HG02973 (cell line): ENCODE data around the gene HMGN3.
"Not testable (repeated sequence)": the region's sequence is repeated elsewhere in the genome, so short reads cannot be mapped to it uniquely, and the experiment has no call there.

Experiments used
- ATAC-seq: cut with Tn5 transposase; IDR thresholded peaks from one replicate; pipeline ENCODE4 v1.9.1; 2021; ENCODE audit warnings: moderate library complexity; ENCODE audit not compliant: unreplicated experiment

Gene HMGN3

DNA sequence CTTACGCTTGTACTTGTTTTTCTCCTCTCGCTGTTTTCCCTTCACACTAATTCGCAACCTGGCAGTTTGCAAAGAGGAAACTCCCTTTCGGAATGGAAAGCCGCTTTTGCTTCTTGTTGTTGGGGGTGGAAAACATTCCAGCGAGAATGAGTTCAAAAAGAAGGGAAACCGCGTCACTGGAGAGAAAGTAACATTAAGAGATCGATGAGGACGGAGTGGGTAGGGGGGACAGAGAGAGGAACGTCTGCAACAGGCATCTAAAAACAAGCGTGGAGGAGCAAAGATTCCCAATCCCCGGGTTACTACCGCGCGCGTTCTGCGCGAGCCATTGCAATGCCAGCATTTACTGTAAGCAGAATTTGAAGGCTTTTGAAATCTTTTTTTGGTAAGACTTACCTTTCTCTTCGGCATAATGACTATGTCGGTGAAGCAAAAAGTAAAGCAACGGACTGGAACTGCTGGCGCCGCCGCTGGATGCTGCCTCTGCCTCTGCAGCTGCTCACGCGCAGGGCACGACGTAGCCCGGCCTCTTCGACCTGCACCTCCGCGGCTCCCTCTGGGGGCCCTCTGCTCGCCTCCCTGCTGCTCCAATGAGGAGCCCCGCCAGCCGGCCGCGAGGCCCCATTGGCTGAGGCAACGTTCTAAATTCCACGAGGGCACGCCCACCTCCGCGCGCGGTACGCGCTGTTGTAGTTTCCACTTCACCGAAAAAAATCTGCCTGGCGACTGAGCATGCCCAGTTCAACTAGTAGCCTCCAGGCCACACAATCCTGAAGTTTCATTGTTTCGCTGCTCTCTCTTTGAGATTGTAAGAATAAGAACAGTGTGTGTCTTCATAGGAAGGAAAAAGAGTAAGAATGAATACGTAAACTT, at the start of gene HMGN3:
TSS of gene HMGN3 (minus strand) at position 533 of the 873 bp plus-strand sequence.
- ATAC-seq, result peak; percentile 91

DNA sequence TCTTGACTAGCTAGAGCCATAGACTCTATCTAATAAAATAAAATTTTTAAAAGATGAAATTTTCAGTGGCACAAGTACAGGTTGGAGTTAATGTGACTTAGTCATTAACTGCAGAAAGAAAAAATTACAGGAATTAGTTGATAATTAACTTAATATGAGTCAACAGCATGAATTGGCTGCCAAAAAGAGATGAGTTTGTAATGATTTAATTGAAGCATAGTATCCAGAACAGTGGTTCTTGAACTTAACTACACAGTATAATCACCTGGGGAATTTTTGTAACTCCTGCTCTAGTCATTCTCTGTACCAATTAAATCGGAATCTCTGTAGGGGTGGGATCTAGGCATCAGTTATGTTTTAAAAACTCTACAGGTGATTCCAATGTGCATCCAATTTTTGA, 46.3 kb upstream of the HMGN3 start:
- no peak for ATAC-seq

DNA sequence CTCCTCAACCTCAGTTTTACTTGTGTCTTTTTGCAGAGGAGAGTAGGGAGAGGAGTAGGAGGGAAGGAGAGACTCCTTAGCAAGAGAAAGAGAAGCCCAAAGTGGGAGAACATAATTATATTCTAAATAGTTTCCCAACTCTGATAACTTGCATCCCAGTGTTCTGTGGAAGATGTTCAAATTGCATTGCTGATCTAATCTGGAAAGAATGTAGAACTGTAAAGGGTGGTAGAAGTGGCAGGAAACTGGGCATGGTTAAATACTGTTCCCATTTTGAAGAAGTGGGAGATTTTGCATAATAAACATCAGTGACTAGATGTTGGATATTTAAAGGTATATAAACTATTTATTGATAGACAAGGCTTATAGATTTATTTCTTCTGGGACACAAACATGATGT, 42.6 kb upstream of the HMGN3 start:
- ATAC-seq, result no peak

DNA sequence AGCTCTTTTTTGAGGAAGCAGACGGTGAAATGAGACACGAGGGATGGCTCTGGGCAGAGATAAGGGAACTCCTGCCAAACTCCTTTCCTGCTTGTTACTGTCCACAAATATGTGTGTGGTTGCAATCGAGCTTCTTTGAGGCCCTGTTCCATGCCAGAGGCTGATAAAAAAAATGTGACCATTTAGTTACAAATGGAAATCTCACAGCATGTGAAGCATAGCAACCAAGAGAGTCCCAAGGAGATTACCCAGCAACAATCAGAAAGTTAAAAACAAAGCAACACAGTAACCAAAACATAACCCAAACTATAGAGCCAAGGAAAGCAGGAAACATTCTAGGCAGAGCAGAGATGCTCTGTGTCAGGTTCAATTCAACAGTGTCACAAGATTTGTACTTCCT, 35.4 kb upstream of the HMGN3 start:
- ATAC-seq, result no peak

DNA sequence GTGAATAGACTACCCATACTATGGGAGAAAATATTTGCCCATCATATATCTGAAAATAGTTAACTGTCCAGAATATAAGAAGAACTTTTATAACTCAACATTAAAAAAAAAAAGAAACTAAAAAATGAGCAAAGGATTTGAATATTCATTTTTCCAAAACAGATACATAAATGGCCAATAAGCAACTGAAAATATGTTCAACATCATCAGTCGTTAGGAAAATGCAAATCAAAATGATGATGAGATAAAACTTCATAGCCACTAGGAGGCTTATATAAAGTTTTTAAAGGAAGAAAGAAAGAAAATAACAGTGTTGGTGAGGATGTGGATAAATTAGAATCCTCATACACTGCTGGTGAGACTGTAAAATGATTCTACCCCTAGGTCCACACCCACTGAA, 32.6 kb upstream of the HMGN3 start:
- no peak for ATAC-seq

DNA sequence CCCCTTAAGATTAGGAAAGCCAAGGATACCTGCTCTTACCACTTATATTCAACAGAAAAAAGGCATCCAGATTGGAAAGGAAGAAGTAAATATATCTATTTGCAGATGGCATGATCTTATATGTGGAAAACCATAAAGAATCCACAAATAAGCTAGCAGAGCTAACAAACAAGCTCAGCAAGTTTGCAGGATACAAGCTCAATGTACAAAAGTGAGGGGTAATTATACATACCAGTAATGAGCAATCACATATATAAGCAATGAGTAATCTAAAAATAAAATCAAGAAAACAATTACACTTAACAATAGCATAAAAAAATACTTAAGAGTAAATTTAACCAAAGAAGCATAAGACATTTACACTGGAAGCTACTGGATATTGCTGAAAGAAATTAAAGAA, 31.6 kb upstream of the HMGN3 start:
- ATAC-seq, result no peak

DNA sequence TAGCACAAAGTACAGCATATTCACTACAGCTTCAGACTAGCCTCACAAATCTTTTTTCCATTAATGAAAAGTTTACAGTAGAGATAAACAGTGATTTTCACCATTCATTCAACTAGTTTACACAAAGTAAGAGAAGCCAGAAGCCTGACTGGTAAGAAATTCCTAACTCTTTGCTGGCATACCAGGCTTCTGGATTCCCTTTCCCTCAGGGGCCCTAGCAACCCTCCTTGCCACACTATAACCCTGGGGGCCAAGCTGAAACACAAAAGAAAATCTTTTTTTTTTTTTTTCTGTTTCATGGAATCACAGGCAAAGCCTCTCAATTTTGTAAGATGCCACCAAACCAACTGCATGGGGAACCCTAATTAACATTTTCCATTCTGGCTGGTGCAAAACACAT, 28.9 kb upstream of the HMGN3 start:
- ATAC-seq, result no peak

DNA sequence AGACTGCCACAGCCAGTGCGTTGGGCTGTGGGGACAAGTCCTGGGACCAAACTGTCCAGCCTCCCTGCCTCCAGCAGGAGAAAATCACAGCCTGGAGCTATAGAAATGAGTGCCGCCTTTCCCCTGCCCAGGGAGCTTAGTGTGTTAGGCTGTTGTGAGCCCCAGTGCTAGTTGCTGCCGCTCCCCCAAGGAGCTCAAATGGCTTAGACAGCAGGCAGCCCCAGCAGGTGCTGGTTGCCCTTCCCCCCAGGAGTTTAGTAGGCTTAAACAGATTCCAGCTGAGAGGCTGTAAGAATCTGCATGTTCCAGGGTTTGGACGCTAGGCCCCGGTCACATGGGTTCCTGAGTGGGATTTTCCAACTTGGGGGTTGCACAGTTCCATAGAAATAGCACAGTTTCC, 27.2 kb upstream of the HMGN3 start:
- ATAC-seq, result no peak

DNA sequence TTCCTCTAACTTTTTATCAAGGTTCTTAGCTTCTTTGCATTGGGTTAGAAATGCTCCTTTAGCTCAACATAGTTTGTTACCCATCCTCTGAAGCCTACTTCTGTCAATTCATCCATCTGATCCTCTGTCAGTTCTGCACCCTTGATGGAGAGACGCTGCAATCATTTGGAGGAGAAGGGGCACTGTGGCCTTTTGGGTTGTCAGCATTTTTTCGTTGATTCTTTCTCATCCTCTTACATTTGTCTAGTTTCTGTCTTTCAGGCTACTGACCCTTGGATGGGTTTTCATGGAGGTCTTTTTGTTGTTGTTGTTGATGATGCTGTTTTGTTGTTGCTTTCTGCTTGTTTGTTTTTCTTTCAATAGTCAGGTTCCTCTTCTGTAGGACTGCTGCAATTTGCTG, 26.3 kb upstream of the HMGN3 start:
- no peak for ATAC-seq

DNA sequence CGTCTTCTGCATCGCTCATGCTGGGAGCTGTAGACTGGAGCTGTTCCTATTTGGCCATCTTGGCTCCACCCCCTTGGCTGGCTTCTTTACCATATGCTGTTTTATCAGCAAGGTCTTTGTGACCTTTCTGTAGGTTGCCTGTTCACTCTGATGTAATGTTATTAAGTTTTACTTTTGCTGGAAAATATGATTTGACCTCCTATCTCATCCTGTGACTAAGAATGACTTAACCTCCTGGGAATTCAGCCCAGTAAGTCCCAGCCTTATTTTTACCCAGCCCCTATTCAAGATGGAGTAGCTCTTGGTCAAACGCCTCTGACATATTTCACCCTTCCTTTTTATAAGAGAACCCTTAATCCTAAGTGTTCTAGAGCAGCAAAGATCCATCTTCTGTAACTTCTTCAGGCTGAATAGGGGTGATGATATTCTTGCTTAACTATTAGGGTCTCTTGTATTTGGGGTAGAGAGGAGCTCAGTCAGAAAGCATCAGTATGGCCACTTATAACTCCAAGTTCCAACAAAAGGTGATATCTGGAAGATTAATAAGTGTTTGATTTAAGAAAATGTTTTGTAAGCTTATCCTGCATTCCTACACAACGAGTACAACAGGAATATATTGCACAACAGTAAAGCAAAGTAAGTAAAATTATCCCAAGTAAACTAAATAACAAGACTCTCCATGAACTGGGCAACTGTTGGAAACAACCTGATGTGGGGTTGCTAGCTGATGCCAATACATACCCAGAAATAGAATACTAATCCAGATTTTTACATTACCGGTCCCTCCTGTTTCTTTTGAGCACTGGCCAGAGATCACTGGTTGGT, 23.1 kb upstream of the HMGN3 start:
- ATAC-seq, result no peak

DNA sequence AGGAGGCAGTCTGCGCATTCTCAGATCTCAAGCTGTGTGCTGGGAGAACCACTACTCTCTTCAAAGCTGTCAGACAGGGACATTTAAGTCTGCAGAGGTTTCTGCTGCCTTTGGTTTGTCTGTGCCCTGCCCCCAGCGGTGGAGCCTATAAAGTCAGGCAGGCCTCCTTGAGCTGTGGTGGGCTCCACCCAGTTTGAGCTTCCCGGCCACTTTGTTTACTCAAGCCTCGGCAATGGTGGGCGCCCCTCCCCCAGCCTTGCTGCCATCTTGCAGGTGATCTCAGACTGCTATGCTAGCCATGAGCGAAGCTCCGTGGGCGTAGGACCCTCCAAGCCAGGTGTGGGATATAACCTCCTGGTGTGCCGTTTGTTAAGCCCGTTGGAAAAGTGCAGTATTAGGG, 22.3 kb upstream of the HMGN3 start:
- ATAC-seq, result not testable (repeated sequence)

DNA sequence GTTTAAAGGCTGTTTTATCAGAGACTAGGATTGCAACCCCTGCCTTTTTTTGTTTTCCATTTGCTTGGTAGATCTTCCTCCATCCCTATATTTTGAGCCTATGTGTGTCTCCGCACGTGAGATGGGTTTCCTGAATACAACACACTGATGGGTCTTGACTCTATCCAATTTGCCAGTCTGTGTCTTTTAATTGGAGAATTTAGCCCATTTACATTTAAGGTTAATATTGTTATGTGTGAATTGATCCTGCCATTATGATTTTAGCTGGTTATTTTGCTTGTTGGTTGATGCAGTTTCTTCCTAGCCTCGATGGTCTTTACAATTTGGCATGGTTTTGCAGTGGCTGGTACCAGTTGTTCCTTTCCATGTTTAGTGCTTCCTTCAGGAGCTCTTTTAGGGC, 20.6 kb upstream of the HMGN3 start:
- not testable (repeated sequence) for ATAC-seq

DNA sequence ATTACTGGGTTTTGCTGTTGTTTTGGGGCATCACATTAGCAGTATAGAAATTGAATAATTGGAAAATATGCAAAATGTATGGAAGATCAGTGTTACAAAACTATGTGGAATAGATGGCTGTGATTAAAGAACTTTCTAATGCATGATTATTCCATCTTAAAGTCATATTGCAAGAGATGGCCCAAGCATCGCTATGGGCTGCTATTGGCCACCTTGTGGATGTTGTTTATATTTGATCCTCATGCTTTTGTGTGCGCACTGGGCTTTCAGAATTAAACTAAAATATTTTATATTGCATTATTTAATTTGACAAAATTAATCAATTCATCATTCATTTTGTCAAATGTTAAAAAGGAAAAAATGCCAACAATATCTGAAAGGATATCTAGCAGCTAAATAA, 16.1 kb upstream of the HMGN3 start:
- no peak for ATAC-seq

DNA sequence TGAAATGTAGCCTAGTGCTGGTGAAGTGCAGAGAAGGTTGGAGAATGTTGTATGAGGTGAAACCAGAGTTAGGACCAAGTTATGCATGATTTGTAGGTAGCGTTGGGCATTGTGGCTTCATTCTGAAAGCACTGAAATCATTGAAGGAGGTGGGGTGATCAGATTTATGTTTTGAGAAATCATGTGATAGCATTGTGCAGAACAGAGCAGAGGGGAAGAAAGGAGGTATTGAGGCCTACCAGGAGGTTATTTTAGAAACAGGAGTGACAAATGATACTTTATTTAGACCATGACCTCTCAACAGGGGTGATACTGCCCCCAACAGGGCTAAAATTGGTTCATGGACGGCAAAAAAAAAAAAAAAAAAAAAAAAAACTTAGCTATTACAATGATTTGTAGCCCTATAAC, 15.6 kb upstream of the HMGN3 start:
- ATAC-seq, result peak; percentile 69

DNA sequence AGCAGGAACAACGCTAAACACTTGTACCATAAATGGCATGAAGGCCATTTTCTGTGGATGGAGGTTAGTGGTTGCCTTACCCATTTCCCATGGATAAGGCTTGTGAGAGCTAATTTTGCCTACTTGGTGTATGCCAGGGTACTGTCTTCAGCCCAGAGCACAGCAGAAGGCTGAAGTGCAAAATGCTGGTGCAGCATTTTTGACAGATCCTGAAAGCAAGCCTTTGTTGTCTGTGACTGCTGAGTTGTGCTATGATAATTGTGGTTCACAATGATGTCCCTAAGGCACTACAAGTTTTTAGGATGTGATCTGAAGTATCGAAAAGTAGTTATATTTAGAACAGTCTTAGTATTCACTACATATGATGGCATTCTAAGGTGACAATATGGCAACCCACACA, 14.7 kb upstream of the HMGN3 start:
- ATAC-seq, result no peak

DNA sequence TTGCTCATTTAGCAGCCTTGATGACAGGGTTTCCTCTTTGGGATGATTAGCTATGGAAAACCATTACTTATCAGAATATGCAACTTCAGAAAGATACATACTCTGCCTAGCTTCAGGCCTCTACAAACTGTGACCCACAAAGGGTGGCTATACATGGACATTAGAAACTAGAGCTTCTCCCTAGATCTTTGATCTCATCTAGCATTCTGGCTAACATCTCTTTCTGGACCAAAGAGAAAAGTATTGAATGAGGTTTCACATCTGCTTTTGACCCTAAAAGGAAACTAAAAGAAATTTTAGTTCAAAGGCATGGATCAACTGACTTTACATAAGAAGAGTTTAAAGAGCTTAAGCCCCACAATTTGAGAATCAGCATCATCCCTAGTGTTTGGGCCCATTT, 12.4 kb upstream of the HMGN3 start:
- ATAC-seq, result peak; percentile 80

DNA sequence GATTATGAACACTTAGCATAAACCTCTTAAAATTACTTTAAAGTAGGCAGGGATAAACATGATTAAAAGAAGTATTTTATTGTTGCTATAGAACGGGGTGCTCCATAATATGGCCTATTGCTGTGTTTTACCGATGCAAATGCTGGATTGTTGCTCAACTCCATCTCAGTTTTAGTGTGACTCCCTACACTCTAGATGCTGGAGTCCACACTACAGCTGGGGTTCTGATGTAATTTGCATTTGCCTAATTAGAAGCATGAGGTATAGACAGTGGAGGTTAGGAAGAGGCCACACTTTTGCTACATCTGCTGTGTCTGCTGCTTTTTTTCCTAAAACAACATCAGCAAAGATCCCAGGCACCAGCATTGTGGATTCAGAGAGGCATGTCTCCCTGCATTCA, 6.7 kb upstream of the HMGN3 start:
- ATAC-seq, result no peak

DNA sequence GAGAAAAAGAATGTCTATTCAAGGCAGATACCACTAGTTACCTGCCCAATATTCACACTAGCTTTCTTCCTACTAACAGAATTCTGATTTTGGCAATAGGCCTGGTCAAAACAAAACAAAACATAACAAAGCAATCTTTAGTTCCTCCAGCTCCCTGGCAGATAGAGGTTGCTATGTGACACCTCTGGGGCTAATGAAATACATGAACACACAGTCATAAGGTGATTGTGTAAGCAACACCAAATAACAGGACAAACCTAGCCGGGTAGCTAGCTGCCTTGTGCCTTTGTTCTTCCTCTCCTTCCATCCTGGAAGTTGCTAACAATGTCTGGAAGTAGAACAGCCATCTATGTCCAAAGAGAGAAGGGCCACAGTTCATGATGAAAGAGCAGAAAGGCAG, 6.0 kb upstream of the HMGN3 start:
- ATAC-seq, result peak; percentile 48

DNA sequence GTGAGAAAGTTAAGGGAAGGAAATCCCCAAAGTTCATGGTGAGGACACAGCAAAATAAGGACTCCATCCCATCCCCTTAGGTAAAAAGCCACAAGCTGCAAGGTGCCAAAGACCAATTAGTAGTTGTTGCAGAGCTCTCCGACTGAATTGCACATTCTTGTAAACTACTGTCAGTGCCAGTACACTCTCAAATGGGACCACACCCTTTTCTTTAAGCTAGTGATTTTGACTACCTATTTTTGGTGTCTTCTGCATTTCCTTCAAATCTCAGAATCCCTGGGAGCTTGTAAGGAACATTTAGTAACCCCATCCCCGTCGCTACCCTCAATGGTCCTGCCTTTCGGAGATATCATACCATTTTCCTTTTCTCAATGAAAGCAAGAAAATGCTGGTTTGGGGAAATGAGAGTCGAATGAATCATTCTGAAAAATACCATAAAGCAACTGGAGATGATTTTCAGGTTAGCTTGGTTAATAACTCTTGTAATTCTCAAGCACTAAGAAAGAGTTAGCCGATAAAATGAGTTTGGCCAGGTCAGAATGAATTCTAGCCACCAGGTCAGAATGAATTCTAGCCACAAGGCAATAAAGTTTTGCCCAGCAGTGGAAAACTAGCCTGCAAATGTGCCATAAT, 5.2 kb upstream of the HMGN3 start:
- ATAC-seq, result peak; percentile 55

DNA sequence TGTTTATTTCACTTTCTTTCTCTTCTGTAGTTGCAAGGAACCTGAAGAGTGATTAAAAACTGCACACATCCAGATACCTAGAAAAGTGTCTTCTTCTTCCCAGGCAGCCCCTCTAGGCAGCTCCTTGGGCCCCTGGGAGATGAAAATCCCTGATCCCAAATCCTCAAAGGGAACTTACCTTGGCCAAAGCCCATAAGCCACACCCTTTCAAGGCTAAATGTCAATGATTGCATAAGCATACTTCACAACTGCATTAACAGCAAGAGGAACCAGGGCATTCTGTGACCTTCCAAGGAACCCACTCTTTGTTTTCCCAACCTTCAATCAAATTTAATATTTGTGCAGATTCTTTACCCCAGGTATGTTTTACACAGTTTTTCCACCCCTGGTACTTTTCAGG, 4.4 kb upstream of the HMGN3 start:
- no peak for ATAC-seq

DNA sequence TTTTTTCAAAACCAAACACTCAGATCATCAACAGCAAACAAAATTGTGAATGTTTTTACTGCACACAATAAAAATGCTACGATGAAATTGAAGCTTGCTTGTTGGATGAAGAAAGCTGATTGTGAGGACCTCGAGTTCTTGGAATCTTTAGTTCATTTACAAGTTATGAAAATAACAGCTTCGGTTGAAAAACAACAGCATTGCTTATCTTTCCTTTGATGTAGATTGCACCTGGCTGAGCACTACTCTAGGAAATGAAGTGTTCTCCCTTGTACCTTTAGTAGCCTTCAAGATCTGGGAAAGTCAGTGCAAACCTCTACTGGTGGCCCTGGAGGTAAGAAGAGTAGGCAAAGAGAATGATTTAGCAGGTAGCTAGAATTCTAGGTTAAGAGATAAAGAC, 2.2 kb upstream of the HMGN3 start:
- no peak for ATAC-seq
